ENCODE data around the gene DUSP28. TPM values are rescaled to one million over a fixed set of nuclear protein-coding genes. Genes with fewer than 3 reads are reported as not detected.

DUSP28 gene
- total and polyA plus RNA-seq, 2 donors from 2014 or later, result 5.9 to 7.0 TPM

- TF ChIP-seq CTCF (IDR thresholded peaks at IDR 0.05; ENCODE audit: borderline replicate concordance, extremely low read depth, insufficient read depth), result no peak
- no peak for FAIRE-seq
Observed at GRCh38 chr2:240539906-240540305, 20.3 kb upstream of the DUSP28 start.

GRCh38 chr2:240551288-240551687 lies 8.9 kb upstream of the DUSP28 start:
- FAIRE-seq (no peak), DNase-seq (no peak)
- Histone ChIP-seq H3K9me3 (ENCODE audit: control insufficient read depth in 2 of 3, insufficient read depth in 1 of 3, low read length in 3 of 3) (no peaks in the 10 kb centered on the region), H3K4me1 (ENCODE audit: control insufficient read depth in 2 of 3, insufficient read depth in 2 of 3, low read depth in 1 of 3, low read length in 3 of 3) (no peaks in the 10 kb centered on the region), H3K9ac (ENCODE audit: low read length in 3 of 3) (no peak overlapping the region), H3K27me3 (ENCODE audit: control insufficient read depth, insufficient read depth, low read length) (no peaks in the 10 kb centered on the region), H3K27ac (ENCODE audit: low read depth in 2 of 2, low read length in 2 of 2) (no peak overlapping the region), H3K4me3 (ENCODE audit: low read length in 3 of 3) (no peak overlapping the region), H3K36me3 (ENCODE audit: control insufficient read depth in 2 of 3, insufficient read depth in 3 of 3, low read length in 3 of 3) (no peaks in the 10 kb centered on the region)
- intact Hi-C loops (cut with DNase I), result no loop called here
- no peak for TF ChIP-seq CTCF (IDR thresholded peaks at IDR 0.05; ENCODE audit: borderline replicate concordance, extremely low read depth, insufficient read depth)

More at GRCh38 chr2:240539906-240540305, 20.3 kb upstream of the DUSP28 start:
- Histone ChIP-seq H3K9ac (ENCODE audit: low read length in 3 of 3) (no peak overlapping the region), H3K4me3 (ENCODE audit: low read length in 3 of 3) (no peak overlapping the region), H3K27me3 (ENCODE audit: control insufficient read depth, insufficient read depth, low read length) (no peaks in the 10 kb centered on the region), H3K27ac (ENCODE audit: low read depth in 2 of 2, low read length in 2 of 2) (no peak overlapping the region), H3K9me3 (ENCODE audit: control insufficient read depth in 2 of 3, insufficient read depth in 1 of 3, low read length in 3 of 3) (no peaks in the 10 kb centered on the region), H3K4me1 (ENCODE audit: control insufficient read depth in 2 of 3, insufficient read depth in 2 of 3, low read depth in 1 of 3, low read length in 3 of 3) (no peaks in the 10 kb centered on the region), H3K36me3 (ENCODE audit: control insufficient read depth in 2 of 3, insufficient read depth in 3 of 3, low read length in 3 of 3) (peaks cover 0 to 6% (median 4%) of the 10 kb centered on the region in 3 donors)
- intact Hi-C loops (cut with DNase I), result no loop called here
- DNase-seq, result peak in 4 of 5 donors; percentile 23 to 73 (median 62)

GRCh38 chr2:240551811-240552210 lies 8.3 kb upstream of the DUSP28 start:
- Histone ChIP-seq H3K27me3 (ENCODE audit: control insufficient read depth, insufficient read depth, low read length) (no peaks in the 10 kb centered on the region), H3K4me3 (ENCODE audit: low read length in 3 of 3) (no peak overlapping the region), H3K36me3 (ENCODE audit: control insufficient read depth in 2 of 3, insufficient read depth in 3 of 3, low read length in 3 of 3) (no peaks in the 10 kb centered on the region), H3K9me3 (ENCODE audit: control insufficient read depth in 2 of 3, insufficient read depth in 1 of 3, low read length in 3 of 3) (no peaks in the 10 kb centered on the region), H3K27ac (ENCODE audit: low read depth in 2 of 2, low read length in 2 of 2) (no peak overlapping the region), H3K4me1 (ENCODE audit: control insufficient read depth in 2 of 3, insufficient read depth in 2 of 3, low read depth in 1 of 3, low read length in 3 of 3) (no peaks in the 10 kb centered on the region), H3K9ac (ENCODE audit: low read length in 3 of 3) (no peak overlapping the region)
- FAIRE-seq (no peak), DNase-seq (peak in 2 of 5 donors; percentile 78 to 79)
- intact Hi-C loops (cut with DNase I), result no loop called here
- no peak for TF ChIP-seq CTCF (IDR thresholded peaks at IDR 0.05; ENCODE audit: borderline replicate concordance, extremely low read depth, insufficient read depth)

- DNase-seq (peak in 1 of 5 donors; percentile 44), FAIRE-seq (no peak)
- no peak overlapping the region for H3K27ac ChIP-seq (ENCODE audit: low read depth in 2 of 2, low read length in 2 of 2)
- H3K9me3 ChIP-seq (ENCODE audit: control insufficient read depth in 2 of 3, insufficient read depth in 1 of 3, low read length in 3 of 3), result no peaks in the 10 kb centered on the region
- TF ChIP-seq CTCF (IDR thresholded peaks at IDR 0.05; ENCODE audit: borderline replicate concordance, extremely low read depth, insufficient read depth), result no peak
- no peaks in the 10 kb centered on the region for H3K36me3 ChIP-seq (ENCODE audit: control insufficient read depth in 2 of 3, insufficient read depth in 3 of 3, low read length in 3 of 3)
- intact Hi-C loops (cut with DNase I), result no loop called here
- no peak overlapping the region for H3K4me3 ChIP-seq (ENCODE audit: low read length in 3 of 3)
- H3K27me3 ChIP-seq (ENCODE audit: control insufficient read depth, insufficient read depth, low read length), result no peaks in the 10 kb centered on the region
- peaks cover 0 to 8% (median 0%) of the 10 kb centered on the region in 3 donors for H3K4me1 ChIP-seq (ENCODE audit: control insufficient read depth in 2 of 3, insufficient read depth in 2 of 3, low read depth in 1 of 3, low read length in 3 of 3)
- no peak overlapping the region for H3K9ac ChIP-seq (ENCODE audit: low read length in 3 of 3)
Observed at GRCh38 chr2:240553956-240554480, 6.1 kb upstream of the DUSP28 start.

All from kidney (tissue), 14 donors.